Anterior cingulate cortex (tissue), 58 donors: ENCODE results near the gene R3HDML.

Experiments
- DNase-seq, 58 donors: peaks; one replicate each; lab custom pipeline; 2025; lab: John Stamatoyannopoulos, UW

Gene R3HDML

DNA sequence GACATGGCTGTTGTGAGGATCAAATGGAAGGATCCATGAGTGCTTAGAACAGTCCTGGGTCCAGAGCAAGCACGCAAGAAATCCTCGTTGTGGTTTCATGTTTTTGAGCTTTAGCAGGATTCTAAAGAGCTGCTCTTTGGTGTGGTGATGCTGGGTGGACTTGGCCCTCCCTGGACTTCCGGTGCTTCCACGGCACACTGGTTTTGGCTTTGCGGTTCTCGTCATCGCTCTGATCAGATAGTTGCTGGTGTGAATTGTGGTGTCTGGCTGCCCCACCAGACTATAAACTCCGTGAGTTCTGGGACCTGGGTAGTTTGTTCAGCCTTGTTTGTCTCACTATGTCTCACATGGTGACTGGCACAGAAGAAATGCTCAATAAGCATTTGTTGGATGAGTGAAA, 21.9 kb downstream of the R3HDML start:
- no peak for DNase-seq

DNA sequence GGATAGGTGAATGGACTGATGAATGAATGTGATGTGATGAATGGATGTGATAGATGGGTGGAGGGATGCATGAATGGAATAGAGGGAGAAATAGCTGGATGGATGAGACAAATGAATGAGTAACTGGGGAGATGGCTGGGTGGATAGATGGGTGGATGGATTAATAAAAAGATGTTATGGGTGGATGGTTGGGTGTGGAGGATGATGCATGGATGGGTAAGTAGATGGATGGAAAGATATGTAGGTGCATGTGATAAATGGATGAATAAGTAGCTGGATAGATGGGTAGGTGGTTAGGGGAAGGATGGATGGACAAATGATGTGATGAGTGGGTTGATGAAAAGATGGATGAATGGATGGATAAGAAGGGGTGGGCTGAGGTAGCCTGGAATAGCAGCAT, 23.4 kb downstream of the R3HDML start:
- DNase-seq: no peak

DNA sequence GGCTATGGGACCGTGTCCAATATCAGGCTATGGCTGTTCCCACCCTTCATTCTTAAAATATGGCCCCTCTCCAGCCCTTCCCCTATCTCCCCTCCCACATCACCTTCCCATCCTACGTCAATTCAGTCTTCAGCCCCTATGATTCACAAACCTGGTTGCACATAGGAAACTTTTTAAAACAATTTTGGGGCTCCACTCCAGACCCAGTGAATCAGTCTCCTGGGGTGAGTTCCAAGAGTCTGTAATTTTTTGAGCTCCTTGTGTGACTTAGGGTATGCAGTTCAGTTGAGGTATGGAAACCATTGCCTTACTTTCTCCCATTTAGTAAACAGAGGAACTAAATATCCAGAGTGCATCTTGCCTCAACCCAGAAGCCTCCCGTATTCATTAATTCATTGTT, 24.2 kb downstream of the R3HDML start:
- no peak for DNase-seq

DNA sequence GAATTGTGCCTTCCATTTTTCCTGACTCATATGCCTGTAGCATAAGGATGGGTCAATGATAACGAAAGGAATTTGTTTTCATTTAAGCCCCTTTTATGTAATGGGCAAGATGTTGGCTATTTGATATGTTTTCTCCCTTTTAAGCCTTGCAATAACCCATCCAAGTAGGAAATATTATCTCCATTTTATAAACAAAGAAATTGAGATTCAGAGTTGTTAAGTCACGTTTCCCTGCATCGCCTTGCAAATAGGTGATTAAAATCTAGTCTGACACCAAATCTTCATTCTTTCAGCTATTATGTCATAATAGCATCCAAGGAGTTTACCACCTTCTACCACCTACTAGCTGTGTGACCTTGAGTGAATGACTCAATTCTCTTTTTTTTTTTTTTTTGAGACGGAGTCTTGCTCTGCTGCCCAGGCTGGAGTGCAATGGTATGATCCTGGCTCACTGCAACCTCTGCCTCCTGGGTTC, 25.7 kb downstream of the R3HDML start:
- no peak for DNase-seq

DNA sequence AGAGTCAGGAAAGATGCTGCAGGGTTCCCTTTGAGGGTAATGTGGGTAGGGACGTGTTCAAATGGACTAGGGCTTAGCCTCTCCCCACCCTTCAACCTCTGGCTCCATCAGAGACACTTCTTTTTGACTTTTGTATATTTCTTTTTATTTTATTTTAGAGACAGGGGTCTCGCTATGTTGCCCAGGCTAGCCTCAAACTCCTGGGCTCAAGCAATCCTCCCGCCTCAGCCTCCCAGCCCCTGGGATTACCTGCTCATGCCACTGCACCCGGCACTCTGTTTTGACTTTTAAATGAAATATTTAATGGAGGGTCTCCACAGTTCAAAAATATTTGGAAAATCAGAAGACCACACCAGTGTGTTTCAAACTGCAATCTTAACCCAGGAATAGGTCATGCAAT, 27.2 kb downstream of the R3HDML start:
- no peak for DNase-seq

DNA sequence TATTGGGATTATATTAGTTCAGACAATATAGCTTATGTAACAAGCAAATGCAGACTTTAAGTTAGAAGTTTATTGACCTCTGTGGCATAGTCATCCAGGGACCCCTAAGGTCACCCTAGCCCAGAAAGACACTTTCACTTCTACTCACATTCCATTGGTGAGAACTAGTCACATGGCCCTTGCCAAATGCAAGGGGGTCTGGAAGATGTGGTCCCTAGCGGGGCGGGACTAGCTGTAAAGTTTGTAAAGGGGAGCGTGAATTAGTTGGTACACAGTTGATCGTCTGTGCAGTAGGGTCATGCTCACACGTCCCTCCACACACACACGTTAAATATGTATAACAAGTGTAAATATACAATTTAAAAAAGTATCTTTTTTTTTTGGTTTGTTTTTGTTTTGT, 27.9 kb downstream of the R3HDML start:
- no peak for DNase-seq

DNA sequence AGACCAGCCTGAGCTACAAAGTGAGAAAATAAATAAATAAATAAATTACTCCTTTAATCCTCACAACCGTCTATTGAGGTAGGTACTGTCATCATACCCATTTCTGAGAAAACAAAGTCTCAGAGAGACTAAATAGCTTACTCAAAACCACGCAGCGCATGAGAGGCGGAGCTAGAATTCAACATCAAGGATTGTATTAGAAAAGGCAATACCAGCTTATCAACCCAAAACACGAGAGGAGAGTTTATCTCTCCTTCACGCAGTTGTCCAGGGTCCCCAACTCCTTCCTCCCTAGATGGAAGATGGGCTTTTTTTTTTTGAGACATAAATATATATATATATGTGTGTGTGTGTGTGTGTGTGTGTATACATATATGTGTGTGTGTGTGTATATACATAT, 30.9 kb downstream of the R3HDML start:
- DNase-seq: no peak

DNA sequence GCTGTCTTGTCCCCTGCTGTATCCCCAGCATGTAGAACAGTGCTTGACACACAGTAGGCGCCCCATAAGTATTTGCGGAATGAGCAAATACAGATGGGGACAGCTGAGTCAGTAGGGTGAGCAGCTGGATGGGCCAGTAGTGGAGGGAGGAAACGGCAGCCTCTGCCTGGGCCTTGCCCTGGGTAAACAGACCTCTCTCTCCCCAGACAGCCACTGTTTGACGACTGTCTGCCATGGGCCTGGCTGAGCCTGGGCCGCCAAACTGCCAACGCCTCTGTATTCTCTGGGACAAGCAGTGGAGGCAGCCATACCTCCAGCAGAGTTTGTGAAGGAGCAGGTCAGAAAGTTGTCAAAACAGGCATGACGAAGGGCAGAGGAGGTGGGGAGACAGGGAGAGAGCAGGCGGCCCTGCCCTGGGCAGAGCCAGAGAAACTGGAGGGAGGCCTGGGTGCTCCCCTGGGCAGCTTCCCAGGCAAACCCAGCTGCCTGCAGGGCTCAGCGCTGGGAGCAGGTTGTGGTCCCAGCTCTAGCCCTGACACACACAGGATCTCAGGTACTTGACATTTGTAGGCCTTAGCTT, 33.9 kb downstream of the R3HDML start:
- DNase-seq: no peak

DNA sequence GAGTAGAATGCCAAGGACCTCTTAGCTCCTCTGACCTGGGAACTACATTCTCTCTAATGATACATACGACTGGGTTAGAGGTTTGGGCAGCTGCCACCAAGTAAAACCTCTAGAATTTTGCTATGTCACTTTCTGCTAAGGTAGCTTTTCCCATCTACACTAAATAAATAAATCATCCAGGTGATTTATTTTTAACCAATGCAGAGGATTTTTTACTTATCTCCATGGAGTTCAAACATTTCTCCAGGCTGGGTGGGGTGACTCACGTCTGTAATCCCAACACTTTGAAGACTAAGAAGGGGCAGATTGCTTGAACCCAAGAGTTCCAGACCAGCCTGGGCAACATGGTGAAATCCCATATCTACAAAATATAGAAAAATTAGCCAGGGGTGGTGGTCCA, 45.8 kb downstream of the R3HDML start:
- no peak for DNase-seq

DNA sequence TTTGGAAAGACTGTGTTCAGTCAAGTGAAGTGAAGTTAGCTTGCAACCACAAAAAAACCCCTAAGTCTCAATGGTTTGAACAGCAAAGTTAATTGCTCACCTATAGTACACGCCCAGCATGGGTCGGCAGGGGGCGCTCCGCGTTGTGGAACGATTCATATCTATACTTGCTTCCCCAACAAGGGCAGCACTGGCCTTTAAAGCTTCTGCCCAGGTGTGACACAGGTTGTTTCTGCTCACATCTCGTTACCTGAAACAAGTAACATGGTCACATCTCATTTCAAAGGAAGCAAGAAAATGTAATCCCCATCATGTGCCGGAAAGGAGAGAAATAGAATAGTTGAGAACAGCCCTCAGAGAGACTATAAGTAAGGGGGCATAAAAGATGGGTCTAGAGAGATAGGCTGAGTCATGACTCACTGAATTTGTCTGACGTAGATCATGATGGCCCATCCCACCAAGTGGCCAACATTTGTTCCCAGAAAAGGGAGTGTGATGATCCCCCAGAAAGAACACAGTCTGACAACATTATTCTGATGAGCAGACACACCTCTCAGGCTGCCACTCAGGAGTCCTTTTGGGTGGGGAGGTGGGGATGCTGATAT, 47.7 kb downstream of the R3HDML start:
- peak in 47 of 58 donors; percentile 1 to 88 (median 29) for DNase-seq

DNA sequence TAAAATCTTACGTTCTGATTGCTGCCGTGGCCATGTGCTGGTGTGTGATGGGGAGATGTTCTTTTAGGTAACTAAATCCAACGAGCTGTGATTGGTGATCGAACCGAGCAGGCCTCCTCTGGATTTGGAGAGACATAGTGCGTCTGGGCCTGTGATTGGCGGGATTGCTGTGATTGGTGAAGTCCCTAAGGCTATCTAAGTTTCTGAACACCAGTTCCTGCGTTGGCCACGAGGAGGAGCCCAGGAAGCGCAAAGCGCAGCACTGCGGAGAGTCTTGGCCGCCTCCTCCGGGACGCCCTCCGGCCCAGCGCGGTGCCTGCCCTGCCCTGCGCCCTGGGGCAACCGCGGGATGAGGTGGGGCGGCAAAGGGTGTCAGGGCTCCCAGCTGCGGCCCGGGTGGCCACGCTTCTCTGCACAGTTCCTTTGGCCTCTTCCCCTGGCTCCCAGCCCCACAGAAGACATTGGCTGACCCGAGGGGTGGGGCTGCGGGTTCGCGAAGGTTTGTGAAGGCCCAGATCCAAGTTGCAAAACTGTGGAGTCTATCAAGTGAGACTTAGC, 51.7 kb downstream of the R3HDML start:
- peak in 45 of 58 donors; percentile 1 to 80 (median 30) for DNase-seq

DNA sequence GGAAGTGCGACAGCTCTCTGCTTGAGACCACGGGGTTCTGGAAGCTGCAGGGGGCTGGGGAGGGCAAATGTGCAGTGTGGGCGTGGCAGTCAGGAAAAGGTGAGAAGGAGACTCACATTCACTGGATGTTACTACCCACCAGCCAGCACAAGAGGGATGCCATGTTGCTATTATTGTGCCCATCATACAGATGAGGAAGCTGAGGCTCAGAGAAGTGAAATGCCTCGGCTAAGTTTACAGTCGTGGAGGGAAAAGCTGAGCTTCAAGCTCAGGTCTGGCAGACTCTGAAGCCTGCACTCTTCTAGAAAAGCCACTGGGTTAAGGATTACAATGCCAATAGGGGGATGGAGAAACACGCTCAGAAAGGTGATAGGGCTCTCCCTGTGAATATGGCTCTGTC, 53.0 kb downstream of the R3HDML start:
- DNase-seq: no peak

DNA sequence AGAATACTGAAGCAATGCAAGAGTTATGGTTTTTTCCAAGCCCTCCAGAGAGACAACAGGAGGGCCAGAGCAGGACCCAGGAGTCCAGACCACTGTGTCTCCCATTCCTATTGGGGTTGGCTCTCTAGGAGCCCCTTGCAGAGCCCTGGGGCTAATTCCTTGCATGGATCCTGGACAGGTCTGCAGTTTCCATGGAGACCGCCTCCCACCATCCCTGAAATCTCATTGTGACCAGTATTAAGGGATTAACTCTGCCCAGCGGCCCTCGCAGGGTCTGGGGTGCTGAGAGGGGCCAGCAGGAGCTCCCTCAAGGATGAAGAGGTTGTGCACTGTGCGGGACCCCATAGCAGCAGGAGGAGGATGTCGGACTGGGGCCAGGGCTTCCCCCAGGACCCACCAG, 53.4 kb downstream of the R3HDML start:
- no peak for DNase-seq

DNA sequence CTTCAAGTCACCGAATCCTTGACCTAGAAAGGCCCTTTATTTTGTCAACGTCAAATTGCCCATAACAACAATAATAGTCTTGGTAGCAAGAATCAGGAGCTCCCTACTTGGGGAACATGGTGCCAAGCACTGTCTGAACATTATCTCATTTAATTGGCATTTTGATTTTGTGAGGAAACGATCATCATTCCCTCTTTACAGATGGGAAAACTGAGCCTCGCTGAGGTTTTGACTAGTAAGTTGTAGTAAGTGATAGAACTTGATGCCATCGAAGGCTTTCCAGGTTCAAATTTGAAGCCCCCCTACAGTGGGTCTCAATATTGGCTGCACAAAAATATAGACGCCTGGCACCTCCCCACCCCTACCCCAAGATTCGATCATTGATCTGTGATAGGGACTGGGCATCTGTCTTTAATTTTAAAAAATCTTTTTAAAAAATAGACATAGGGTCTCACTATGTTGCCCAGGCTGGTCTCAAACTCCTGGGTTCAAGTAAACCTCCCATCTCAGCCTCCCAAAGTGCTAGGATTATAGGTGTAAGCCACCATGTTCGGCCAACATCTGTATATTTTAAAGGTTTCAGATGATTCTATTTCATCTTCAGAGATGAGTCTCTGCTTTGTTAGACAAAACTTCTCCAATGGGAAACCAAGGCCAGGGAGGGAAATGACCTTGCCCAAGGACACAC, 55.4 kb downstream of the R3HDML start:
- no peak for DNase-seq

DNA sequence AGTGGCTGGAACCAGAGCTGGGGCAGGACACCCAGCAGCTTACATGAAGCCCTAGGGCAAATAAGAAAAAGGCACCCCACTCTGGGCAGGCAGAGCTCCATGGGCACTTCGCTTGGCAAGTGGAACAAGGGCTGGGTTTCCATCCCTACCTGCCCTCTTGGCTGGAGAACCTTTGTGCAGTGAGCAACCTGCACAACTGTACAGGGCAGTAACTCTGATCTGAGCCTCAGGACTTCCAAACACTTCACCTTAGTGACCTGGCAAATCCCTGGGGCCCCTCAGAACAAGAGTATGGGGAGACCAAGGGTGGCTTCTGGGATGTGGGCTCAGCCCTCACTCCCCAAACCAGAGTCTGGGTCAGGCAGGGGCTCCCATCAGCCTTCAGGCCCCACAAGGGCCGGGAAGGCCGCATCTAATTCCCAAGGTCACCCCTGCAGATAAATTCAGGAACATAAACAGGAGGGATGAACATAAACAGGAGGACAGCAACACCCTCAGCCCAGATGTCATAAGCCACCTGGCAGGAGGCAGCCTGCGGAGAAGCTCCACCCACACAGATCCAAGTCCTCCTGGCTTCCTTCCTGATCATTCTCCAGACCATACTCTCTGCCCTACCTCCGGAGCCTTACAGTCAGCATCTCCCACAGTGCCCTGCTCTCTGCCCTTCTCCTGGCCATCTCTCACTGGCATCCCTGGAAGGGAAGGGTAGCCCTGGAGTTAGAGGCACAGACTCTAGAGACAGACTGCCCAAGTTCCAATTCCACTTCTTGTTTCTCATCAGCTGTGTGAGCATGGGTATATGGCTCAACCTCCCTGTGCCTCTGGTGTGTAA, 56.1 kb downstream of the R3HDML start:
- no peak for DNase-seq

DNA sequence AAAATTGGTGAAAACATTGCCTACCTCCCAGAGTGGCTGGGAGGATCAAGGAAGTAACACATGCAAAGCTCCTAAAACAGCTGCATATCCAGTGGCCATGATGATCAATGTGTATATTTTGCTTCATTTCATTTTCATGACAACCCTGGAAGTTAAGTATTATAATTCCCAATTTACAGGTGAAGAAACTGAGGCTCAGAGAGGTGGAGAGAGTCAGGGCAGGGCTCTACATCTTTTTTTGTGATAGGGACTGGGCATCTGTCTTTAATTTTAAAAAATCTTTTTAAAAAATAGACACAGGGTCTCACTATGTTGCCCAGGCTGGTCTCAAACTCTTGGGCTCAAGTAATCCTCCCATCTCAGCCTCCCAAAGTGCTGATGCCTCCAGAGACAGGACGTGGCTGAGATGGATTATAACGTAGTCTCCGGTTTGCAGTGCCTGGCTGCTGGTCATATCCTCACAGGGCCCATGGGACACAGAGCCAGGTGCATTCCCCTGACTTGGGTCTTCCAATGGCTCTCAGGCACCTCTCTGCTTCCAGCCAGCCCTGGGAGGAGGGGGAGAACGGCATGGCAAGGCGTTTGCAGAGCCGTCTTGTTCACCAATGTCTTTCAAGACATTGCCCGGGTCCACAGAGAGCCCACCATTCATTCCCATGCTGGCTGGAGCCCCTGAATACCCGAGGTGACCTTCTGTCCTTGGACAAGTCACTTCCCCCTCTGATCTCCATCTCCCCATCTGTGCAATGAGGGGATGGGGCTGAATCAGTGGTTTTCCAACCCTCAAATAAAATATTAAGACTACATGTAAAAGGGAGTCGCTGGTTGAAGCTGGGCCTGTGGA, 57.0 kb downstream of the R3HDML start:
- no peak for DNase-seq

DNA sequence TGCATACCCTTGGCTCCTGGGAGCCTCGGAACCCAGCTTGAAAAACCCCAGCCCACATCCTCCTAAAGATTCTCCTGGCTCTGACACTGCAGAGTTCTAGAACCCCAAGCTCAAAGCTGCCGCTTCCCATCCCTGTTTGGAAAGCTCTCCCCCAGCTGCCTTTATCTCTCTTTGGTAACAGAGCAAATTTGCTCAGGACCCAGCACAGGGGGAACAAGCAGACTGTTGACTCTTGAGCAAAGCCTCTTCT, 57.5 kb downstream of the R3HDML start:
- DNase-seq: no peak

DNA sequence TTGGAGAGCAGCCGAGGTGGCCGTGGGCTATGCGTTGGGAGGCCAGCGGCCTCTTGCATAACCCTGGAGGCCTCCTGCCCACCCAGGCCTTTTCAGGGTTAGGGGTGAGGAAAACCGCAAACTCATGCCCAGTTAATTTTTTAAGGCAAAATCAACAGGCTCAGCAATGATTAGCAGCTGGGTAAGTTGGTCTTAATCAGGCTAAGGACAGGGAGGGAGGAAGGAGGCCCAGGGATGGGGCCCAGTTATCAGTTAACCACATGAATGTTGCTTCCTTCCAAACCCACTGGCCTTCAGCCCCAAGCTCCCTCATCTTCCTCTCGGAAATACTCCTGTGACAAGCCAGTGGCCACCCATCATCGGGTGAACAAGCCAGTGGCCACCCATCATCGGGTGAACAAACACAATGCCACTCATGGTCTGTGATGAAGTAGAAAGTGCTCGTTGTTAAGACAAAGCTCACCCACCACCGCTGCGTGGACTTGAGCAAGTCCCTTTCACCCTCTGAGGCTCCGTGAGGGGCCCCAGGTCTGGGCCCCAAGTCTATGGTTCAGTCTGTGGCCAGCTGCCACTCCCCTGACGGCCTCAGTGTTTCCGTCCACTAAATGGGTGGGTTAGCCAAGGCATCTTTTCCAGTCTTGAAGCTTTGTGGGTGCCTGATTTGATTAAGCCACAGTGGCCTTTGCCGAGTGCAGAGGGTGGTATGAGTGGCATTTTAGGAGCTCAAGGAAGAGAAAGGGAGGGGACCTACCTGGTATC, 58.0 kb downstream of the R3HDML start:
- no peak for DNase-seq
